Measurements from ENCODE around the gene IGSF9B. TPM values are rescaled to one million over a fixed set of nuclear protein-coding genes. Genes with fewer than 3 reads are reported as not detected.

Gene IGSF9B
- total RNA-seq, 1 donor from 2014 or later, result not detected

DNA sequence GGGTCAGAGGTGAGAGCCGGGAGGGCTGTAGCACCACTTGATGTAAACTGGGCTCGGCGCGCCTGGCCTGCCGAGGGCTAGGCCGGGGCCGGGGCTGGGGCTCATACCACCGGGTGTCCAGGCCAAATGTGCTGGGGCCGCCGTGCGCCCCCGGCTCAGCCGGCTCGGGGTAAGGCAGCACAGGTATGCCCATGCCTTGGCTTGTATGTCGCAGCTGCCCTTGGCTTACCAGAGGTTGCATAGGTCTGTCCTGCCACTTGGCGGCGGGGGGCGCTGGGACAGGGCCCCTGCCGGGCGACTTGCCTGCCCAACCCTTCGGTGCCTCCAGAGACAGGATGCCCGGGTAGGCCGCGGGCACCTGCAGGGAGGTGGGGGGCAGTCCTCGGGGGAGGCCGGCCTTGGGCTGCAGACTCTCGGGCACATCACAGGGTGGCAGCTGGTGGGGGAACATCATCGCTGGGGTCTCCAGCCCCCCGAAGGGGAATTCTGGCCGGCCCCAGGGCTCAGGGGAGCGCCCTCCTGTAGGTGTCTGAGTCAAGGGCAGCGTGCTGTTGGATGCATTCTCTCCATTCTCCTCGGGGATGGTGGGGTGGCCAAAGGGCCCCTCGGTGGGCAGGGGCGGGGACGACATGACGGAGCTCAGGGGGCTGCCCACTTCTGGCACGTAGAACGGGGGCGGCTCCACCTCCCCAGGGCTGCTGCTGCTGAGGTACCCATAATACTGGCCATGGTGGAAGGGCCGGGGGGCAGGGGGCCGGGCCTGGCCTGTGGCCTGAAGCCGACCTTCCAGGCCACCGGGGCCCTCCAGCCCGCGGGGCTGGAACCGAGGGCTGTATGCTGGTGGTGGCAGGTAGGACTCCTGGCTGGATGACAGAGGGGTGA lies 36.4 kb downstream of the IGSF9B start:
- DNase-seq (ENCODE audit: low read depth in 2 of 2), result no peak

GRCh38 chr11:133919330-133920108 lies 37.2 kb downstream of the IGSF9B start:
- no peak for DNase-seq (ENCODE audit: low read depth in 2 of 2)

- no peak for DNase-seq (ENCODE audit: low read depth in 2 of 2)
Measured at GRCh38 chr11:133918608-133919260, 38.0 kb downstream of the IGSF9B start.

DNA sequence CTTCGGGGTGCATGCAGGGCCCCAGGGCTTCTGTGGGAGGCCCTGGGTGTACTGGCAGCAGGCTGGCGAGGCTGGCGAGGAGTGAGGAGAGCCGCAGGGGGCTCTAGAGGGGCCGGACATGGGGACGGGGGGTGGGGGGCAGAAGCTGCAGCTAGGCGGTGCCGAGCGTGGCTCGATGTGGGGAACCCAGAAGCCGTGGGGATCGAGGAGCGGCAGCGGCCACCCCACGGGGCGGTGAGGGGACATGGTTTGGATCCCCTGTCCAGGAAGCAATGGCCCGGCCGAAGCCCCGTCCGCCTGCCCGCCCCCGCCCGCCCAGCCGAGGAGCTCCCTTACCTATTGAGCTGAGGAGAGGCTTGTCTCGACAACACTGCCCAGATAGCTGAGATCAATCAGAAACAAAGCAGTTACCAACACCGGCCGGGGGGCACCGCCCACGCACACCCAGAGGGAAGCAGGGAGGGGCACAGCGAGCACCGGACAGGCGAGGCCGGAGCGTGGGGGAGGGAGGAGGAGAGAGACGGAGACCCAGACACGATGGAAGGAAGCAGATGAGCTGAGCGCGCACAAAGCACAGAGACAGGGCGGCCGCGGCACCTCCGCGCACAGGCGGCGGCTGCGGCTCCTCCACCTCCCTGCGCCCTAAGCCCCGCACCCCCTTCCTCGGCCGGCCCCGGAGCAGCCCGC lies 38.7 kb downstream of the IGSF9B start:
- no peak for DNase-seq (ENCODE audit: low read depth in 2 of 2)

DNA sequence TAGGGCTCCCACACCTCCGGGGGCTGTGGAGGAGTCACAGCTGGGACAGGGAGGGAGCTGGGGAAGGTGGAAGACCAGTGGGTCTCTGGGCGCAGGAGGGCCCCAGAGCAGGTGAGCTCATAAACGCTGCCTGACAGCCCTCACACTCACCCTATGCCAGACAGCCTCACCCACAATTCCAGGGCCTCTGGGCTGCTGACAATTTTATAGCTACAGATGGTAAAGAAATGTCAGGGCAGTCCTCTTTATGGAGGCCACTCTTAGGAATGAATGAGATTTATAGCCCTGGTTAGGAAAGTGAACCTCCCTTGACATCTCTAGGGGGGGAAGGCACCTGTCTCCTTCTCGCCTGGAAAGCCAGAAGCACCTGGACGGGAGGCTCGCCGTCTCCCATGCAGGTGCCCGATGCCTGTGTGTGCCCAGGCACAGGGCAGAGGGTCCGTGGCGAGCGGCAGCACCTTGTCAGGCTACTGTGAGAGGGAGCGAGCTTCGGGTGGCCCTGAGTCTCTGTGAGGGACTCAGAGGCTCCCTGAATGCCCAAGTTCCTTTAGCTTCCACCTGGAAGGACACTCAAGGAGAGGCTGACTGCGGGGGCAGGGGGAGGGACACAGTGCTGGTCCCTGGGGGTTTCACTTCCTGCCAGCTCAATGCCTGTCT lies 39.9 kb downstream of the IGSF9B start:
- no peak for DNase-seq (ENCODE audit: low read depth in 2 of 2)

- DNase-seq (ENCODE audit: low read depth in 2 of 2), result no peak
Measured at GRCh38 chr11:133913761-133914160, 43.0 kb downstream of the IGSF9B start.

DNA sequence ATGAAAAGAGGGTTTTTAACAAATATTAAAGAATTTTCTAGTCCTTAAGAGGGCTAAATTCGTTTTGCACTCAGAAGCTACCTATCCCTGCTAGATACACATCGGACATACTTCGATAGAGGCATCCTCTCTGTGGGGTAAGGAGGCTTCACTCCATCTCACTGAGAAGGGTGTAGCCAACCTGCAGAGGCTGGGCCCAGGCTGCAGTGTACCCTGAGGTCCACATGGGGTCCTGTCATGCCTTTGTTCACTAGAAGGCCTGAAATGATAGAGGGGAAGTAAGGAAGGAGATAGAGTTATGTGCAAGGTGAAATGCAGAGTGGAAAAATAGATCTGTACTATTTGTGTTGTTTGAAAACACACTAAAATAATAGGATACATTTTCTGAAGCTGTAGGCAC lies 45.6 kb downstream of the IGSF9B start:
- no peak for DNase-seq (ENCODE audit: low read depth in 2 of 2)

DNA sequence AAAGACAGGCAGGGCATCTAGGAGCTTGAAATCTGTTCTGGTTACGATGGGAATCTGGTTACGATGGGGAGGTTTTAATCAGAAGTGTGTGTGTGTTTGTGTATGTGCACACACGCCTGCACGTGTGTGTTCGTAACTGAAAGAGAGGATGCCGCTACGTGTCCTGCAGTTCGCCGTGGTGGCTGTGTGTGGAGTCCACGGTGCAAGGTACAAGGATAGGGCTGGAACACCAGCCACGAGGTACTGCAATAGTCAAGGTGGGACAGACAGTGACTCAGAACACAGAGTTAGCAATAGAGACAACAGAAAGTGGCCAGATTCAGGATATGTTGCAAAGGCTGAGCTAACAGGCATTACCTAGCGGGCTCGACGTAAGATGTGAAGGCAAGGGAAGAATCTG lies 46.7 kb downstream of the IGSF9B start:
- no peak for DNase-seq (ENCODE audit: low read depth in 2 of 2)

- no peak for DNase-seq (ENCODE audit: low read depth in 2 of 2)
Measured at GRCh38 chr11:133908827-133909226, 47.9 kb downstream of the IGSF9B start.

DNA sequence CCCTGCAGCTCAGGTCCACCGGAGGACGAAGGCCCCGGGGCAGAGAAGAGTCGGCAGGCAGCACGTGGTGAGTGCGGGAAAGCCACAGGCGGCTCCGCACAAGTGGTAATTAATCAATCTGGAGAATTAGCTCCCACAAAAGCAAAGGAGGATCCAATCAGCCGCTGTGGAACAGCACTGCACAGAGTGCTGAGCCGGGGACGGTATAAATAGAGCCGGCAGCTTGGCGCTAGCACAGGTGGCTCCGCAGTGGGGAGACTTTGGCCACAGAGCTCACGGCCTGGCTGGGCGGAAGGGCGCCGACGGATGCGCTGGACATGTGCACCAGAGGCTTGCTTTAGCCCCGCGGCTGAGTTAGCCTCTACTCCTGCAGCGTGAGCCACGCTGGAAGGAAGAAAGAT lies 48.9 kb downstream of the IGSF9B start:
- no peak for DNase-seq (ENCODE audit: low read depth in 2 of 2)

- no peak for DNase-seq (ENCODE audit: low read depth in 2 of 2)
Measured at GRCh38 chr11:133907216-133907615, 49.6 kb downstream of the IGSF9B start.

GRCh38 chr11:133906746-133907145 lies 50.0 kb downstream of the IGSF9B start:
- DNase-seq (ENCODE audit: low read depth in 2 of 2), result no peak

DNA sequence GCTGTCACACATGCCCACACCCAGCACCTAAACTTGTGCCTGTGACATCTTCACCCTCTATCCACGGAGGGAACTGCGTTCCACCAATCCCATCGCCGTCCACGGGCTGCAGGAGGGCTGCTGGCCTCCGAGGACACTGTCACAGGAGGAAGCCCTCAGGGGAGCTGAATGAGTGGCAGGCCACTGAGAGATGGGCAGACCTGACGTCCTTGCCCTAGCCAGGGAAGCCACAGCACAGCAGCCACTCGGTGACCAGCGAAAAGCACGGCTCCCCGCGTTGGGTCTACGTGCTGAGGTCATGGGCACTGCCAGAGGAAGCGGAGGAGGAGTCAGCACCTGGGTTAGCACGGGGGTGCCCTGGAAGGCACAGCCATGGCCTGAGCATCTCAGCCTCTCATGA lies 50.5 kb downstream of the IGSF9B start:
- DNase-seq (ENCODE audit: low read depth in 2 of 2), result no peak

DNA sequence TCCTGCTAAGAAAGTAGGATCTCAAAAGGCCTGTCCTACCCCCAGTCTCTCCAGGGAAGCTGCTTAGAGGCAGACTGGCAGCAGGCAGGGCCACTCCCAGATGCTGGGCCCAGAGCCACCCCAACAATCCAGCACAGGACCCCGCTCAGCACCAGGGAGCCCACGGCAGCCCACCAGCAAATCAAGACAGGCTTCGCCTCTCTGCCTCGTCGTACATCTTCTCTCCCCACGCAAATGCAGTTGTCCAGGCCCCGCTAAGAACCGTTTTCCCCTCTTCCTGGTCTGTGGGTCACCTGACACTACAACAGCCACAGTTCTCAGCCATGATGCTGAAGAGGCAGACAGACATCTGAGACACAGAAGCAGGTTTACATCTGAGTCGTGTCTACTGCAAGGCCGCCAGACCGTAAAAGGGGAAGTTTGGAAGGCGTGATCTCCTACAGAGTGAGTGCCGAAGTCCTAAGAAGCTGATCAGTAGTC lies 51.1 kb downstream of the IGSF9B start:
- no peak for DNase-seq (ENCODE audit: low read depth in 2 of 2)

DNA sequence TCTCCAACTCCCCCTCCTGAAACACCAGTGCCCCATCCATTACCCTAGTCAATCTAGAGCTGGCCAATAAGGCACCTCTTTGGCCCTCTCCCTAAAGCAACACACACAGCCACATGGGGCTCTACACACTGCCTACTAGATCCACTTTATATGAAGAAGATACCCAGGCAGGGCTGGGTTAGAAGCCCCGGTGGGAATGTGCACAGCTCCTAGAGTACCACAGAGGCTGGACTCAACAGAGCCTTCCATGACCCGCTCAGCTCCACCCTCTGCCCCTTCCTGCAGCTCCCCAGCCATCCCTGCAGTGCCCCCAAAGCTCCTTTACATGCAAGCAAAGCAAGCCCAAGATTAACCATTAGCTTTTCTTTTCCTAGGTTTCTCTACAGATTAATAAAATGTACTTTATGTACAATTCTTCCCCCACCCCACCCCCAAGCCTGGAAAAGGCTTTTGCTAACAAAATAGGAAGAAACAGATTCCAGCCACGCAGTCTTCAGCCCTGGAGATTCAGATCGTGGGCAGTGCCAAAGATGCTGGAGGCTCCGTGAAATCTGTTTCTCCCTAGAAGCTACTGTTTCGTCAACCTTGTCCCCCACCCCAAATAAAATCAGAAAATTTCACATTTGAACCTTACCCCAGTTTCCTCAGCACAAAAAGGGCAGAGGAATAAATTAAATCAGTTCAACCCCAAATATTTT lies 51.8 kb downstream of the IGSF9B start:
- DNase-seq (ENCODE audit: low read depth in 2 of 2), result no peak

DNA sequence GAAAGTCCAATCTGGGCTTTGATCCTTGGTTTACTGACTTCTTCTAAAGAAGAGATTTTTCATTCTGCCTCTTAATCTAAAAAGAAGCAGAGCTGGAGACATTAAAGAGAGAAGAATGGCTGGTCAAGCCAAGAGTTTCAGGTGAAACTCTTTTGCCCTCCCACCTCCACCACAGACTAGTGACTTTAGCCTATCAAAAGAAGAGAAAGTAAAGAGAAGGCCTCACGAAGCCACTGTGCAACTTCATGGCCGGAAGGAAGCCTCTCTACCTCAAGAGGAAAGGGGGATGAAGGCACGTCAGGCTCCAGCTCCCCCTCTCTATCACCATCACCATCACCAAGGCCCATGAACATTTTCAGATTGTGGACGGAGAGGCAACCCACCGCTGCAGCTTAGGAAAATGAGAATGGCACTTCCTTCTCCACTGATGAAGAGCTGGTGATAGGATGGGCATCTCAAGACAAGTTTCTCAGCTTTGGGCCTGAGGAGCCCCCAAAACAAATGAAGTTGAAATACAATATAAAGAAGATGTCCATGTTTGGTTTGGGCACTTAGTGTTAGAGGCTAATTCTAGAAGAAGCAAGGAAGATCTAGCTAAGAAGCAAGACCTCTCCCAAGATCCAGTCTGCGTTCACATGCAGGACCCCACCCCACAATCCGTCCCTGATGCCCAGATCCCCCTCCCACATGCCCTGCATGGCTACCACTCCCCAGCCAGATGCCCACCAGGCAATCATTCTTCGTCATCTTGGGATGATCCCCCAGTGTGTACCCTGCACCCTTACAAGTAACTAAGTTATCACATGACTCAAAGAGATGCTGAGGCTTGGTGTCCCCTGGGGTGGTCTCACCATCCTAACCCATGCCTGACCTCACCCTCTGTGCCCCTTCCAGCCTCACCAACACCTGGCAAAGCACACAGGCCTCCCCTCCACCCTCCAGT lies 52.6 kb downstream of the IGSF9B start:
- DNase-seq (ENCODE audit: low read depth in 2 of 2), result no peak

- DNase-seq (ENCODE audit: low read depth in 2 of 2), result no peak
Measured at GRCh38 chr11:133903056-133903455, 53.7 kb downstream of the IGSF9B start.

DNA sequence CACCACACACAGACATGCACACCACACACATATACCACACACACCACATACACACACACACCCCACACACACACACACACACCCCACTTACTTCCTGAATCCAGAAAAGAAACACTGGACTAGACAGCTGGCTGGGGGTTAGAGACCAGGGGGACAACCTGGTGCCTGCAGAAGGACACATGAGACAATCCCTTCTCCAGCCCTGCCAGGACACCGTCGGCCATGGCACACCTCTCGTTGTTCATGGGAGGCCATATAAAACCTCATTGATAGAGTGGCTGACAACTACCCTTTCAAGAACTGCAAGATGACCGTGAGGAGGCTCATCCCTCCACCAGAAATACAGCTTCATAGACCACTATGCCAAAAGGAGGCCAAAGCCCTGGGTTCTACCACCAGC lies 54.3 kb downstream of the IGSF9B start:
- no peak for DNase-seq (ENCODE audit: low read depth in 2 of 2)

DNA sequence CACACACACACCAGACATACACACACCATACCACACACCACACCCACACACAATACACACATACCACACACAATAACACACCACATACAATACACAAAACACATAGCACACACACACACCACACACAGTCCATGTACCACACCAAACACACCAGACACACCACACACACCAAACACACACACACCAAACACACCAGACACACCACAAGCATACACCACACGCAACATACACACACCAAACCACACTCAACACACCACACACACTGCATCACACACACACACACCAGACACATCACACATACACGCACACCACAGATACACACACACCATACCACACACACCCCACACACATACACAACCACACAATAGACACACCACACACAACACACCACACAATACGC lies 54.8 kb downstream of the IGSF9B start:
- no peak for DNase-seq (ENCODE audit: low read depth in 2 of 2)
